Measurements from ENCODE around the gene CDC73.

Gene CDC73

GRCh38 chr1:193299038-193299437 is 177.2 kb downstream of the CDC73 start:
- DNase-seq: no peak

DNA sequence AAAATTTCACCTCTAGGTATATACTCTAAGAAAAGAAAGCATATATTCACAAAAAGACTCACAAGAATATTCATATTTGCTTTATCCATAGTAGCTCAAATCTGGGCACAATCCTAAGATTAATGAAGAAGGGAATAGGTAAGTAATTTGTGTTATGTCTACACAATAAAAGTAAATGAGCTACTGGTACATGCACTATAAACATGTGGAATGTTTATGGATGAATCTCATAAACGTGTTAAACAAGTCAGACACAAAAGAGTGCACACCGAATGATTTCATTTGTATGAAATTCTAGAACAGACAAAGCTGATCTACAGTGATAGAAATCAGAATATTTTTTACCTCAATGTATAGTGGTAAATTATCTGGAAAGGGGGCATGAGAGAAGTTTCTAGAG is 179.9 kb downstream of the CDC73 start:
- DNase-seq: no peak

DNA sequence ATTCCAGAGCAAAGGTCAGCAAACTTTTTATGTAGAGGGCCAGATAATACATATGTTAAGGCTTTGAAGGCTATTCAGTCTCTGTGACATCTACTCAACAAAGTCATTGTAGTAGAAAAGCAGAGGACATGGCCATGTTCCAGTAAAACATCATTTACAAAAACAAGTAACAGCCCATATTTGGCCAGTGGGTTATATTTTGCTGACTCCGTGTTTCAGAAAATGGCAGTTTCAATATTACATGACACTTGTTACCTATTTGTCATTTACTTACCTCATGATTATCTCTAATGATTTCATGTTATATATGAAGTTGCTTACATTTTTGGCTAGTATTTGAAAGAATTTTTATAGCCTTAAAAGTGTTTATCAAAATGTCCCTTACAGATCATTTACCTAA is 182.0 kb downstream of the CDC73 start:
- no peak for DNase-seq

Data from right hindlimb (tissue), 1 donor.